K562 (cell line): ENCODE results near the gene DHTKD1. TPM values are rescaled to one million over a fixed set of nuclear protein-coding genes. Genes with fewer than 3 reads are reported as not detected.

Source experiments
- ATAC-seq: fragments of 200-7000 bp; cut with Tn5 transposase; 3 replicates; pipeline ENCODE4 v1.9.1; 2020; ENCODE audit warnings: moderate library complexity
- BruUV-seq: library from RNA; stranded (reverse); fragments of 400-500 nt; replicated peaks from 2 replicates; lab custom pipeline; 2021; lab: Mats Ljungman, UMichigan
- CTCF ChIA-PET: fragments of 300-600 bp; formaldehyde crosslinking; extraction: SDS; loops from one replicate; lab custom pipeline; 2021; ENCODE audit warnings: low intra/inter-chr PET ratio; lab: Yijun Ruan, JAX
- POLR2A ChIA-PET: fragments of 300-600, 350-650 bp; sonication (Branson Sonifier 250); formaldehyde crosslinking; extraction: SDS; loops from one replicate; lab custom pipeline; 2021; ENCODE audit warnings: antibody characterized with exemption, inconsistent platforms; lab: Yijun Ruan, JAX
- DNase-seq, 4 experiments: peaks; one replicate each; pipeline versions ENCODE4 v3.0.0 to v3.0.0-alpha.2; 2011 to 2018; ENCODE audit warnings: low spot score in 3 of 4, mixed read lengths in 3 of 4; ENCODE audit errors: extremely low read depth in 1 of 4
- FAIRE-seq: peaks from 2 replicates; lab custom pipeline; 2011; peaks lifted over from hg19 to GRCh38; lab: Jason Lieb, UNC
- H2AFZ ChIP-seq: 2 replicates; pipeline ENCODE4 v1.6.0; 2011; ENCODE audit warnings: low read depth, low read length, control low read depth, inconsistent platforms
- H3K27ac ChIP-seq: fragments of 200-600 bp; 3 replicates; pipeline ENCODE4 v1.8.0; 2011; ENCODE audit warnings: low read depth, mild to moderate bottlenecking, control low read depth, inconsistent platforms, low read length, moderate library complexity, mixed read lengths; ENCODE audit errors: extremely low read depth
- H3K27me3 ChIP-seq, 2 experiments: fragments of 300-600 bp in 1 of 2; 2 replicates in 1 of 2; 3 replicates in 1 of 2; pipeline versions ENCODE4 v1.6.0 to v1.8.0; 2011; ENCODE audit warnings: inconsistent platforms in 2 of 2, low read length in 2 of 2, mild to moderate bottlenecking in 1 of 2, mixed read lengths in 1 of 2, moderate library complexity in 1 of 2; ENCODE audit not compliant: control insufficient read depth in 2 of 2, insufficient read depth in 2 of 2
- H3K36me3 ChIP-seq: fragments of 300-600 bp; 3 replicates; pipeline ENCODE4 v1.8.0; 2011; ENCODE audit warnings: mild to moderate bottlenecking, low read length, inconsistent platforms; ENCODE audit not compliant: control insufficient read depth, insufficient read depth
- H3K4me1 ChIP-seq, 2 experiments: fragments of 200-600 bp in 1 of 2; replicated peaks in 1 of 2; 2 replicates in 1 of 2; 3 replicates in 1 of 2; pipeline versions ENCODE4 v1.5.1 to v1.8.0; 2011; ENCODE audit warnings: inconsistent platforms in 2 of 2, low read length in 2 of 2, mild to moderate bottlenecking in 1 of 2, mixed read lengths in 1 of 2, moderate library complexity in 1 of 2; ENCODE audit not compliant: control insufficient read depth in 2 of 2, insufficient read depth in 2 of 2
- H3K4me2 ChIP-seq: 2 replicates; pipeline ENCODE4 v1.6.1; 2011; ENCODE audit warnings: low read length, control low read depth, inconsistent platforms, mixed read lengths; ENCODE audit not compliant: insufficient read depth
- H3K4me3 ChIP-seq: fragments of 200-600 bp; sonication (generic), shearing (Covaris generic); 2 replicates; pipeline ENCODE4 v1.5.1; 2016; ENCODE audit warnings: control low read depth, inconsistent platforms
- H3K79me2 ChIP-seq: fragments of 200-600 bp; 3 replicates; pipeline ENCODE4 v1.8.0; 2011; ENCODE audit warnings: low read length, inconsistent platforms; ENCODE audit not compliant: control insufficient read depth, insufficient read depth
- H3K9ac ChIP-seq, 2 experiments: 2 replicates each; pipeline versions ENCODE4 v1.6.0 to v1.6.1; 2011; ENCODE audit warnings: low read depth in 2 of 2, low read length in 2 of 2, control low read depth in 1 of 2, inconsistent platforms in 1 of 2, mild to moderate bottlenecking in 1 of 2, mixed read lengths in 1 of 2; ENCODE audit not compliant: insufficient read depth in 1 of 2
- H3K9me1 ChIP-seq: one replicate; pipeline ENCODE4 v1.6.0; 2011; ENCODE audit warnings: inconsistent platforms, mild to moderate bottlenecking, low read length, moderate library complexity; ENCODE audit not compliant: control insufficient read depth, insufficient read depth
- H3K9me3 ChIP-seq: replicated peaks from 2 replicates; pipeline ENCODE4 v1.5.1; 2011; ENCODE audit warnings: low read depth, low read length, inconsistent platforms; ENCODE audit not compliant: control insufficient read depth, insufficient read depth
- H4K20me1 ChIP-seq: replicated peaks from 2 replicates; pipeline ENCODE4 v1.6.1; 2011; ENCODE audit warnings: low read length, inconsistent platforms, mixed read lengths; ENCODE audit not compliant: control insufficient read depth, insufficient read depth
- ADNP ChIP-seq: fragments of 200-800 bp; sonication (Bioruptor generic); IDR thresholded peaks from 2 replicates; pipeline ENCODE4 v1.6.1; 2016; ENCODE audit warnings: missing genetic modification characterization, missing compliant biosample characterization
- ILF3 ChIP-seq: fragments of 450-650 bp; IDR thresholded peaks from 2 replicates; pipeline ENCODE4 v1.6.1; 2018; ENCODE audit warnings: antibody characterized with exemption, mild to moderate bottlenecking, moderate library complexity, borderline replicate concordance
- XRCC3 ChIP-seq: fragments of 450-650 bp; IDR thresholded peaks from 2 replicates; pipeline ENCODE4 v1.6.1; 2017; ENCODE audit warnings: mild to moderate bottlenecking, moderate library complexity
- ZNF143 ChIP-seq: sonication (generic); formaldehyde crosslinking; IDR thresholded peaks from 2 replicates; pipeline ENCODE4 v1.9.0; 2022; ENCODE audit warnings: mild to moderate bottlenecking, missing genetic modification reagents
- ZNF24 ChIP-seq: fragments of 450-650 bp; IDR thresholded peaks from 2 replicates; pipeline ENCODE4 v1.6.1; 2016
- ZZZ3 ChIP-seq: fragments of 450-650 bp; IDR thresholded peaks from 2 replicates; pipeline ENCODE4 v1.6.1; 2016; ENCODE audit warnings: antibody characterized with exemption, mild to moderate bottlenecking, moderate library complexity
- WGBS: fragments of 100-300 bp; shearing (Covaris generic); methylation state at CpG from one replicate; pipeline ENCODE4 v1.1.6; 2016; ENCODE audit warnings: low coverage, mixed read lengths; ENCODE audit not compliant: insufficient coverage; ENCODE audit errors: missing lambda C conversion rate; 5-methylcytosine and 5-hydroxymethylcytosine counted together
- in situ Hi-C: fragments of 300-500 bp; cut with MboI; formaldehyde crosslinking; loops from 4 replicates; pipeline ENCODE4 v1.15.0; 2018; ENCODE audit warnings: inconsistent platforms, mixed read lengths
- intact Hi-C: fragments of 100-400 bp; cut with micrococcal nuclease; formaldehyde crosslinking; loops from 2 replicates; pipeline ENCODE4 v1.14.2; 2022
- polyA plus RNA-seq, 8 experiments: library from polyadenylated mRNA; depleted of rRNA in 4 of 8; stranded (reverse) in 5 of 8; unstranded in 3 of 8; fragments of >200 nt; fragmentation: Nextera tagmentation in 2 of 8; fragmentation: Illumina TruSeq in 1 of 8; extraction: Ambion mirVana in 2 of 8; extraction: Trizol in 1 of 8; gene quantifications; 2 replicates each; pipeline versions ENCODE4 v1.2.1 to v1.2.3, GENCODE V29; 2011 to 2014; ENCODE audit warnings: inconsistent platforms in 1 of 8, missing spikeins in 1 of 8
- total RNA-seq, 7 experiments: library from RNA; depleted of rRNA in 6 of 7; stranded (reverse); fragments of >200 nt in 6 of 7; fragmentation: Illumina TruSeq in 2 of 7; extraction: Trizol in 2 of 7; gene quantifications; 2 replicates each; pipeline versions ENCODE4 v1.2.1 to v1.2.3, GENCODE V29; 2011 to 2021; ENCODE audit warnings: low replicate concordance in 1 of 7
- TF ChIP-seq, protein P1 (sequence below): sonication (generic); formaldehyde crosslinking; IDR thresholded peaks from 2 replicates; pipeline ENCODE4 v1.4.0; 2020; ENCODE audit warnings: mild to moderate bottlenecking, missing genetic modification reagents
- TF ChIP-seq, protein P2 (sequence below): fragments of 250-450 bp; sonication (Bioruptor Pico); IDR thresholded peaks from 2 replicates; pipeline ENCODE4 v1.8.0; 2022; ENCODE audit warnings: inconsistent platforms
- TF ChIP-seq, protein P3 (sequence below): fragments of 250-450 bp; sonication (Bioruptor Pico); IDR thresholded peaks from 2 replicates; pipeline ENCODE4 v1.8.0; 2021; ENCODE audit warnings: moderate library complexity, mild to moderate bottlenecking, inconsistent platforms

Gene DHTKD1
- total and polyA plus RNA-seq, 9 of the 15 experiments (the other 6 are each of a cell fraction or from before 2014, with no cell fraction given): 3.1 to 19.7 (median 6.8) TPM

DNA sequence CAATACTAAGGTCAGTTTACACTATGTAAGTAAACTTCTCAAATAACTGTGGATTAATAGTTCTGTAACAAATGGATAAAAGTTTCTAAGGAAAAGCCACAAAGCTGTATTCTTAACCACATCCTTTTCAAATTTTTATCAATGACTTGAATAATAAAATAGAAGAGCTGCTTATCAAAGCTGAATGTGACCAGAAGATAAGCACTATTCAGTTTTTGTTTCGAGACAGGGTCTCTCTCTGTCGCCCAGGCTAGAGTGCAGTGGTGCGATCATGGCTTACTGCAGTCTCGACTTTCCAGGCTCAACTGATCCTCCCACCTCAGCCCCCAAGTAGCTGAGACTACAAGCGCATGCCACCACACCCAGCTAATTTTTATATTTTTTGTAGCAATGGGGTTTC is 43.2 kb upstream of the DHTKD1 start:
- ChIA-PET CTCF (no interaction called here), POLR2A (interaction anchor here (0.6 to 2.6 kb wide), 6 partner anchors 8 to 100 kb away, joined by 3 to 20 read pairs (median 3); partner anchors contain the start of gene UPF2)
- in situ Hi-C loops (no loop called here), intact Hi-C loops (no loop called here)
- Histone ChIP-seq H3K27ac (no peak overlapping the region), H3K9me3 (no peaks in the 10 kb centered on the region), H4K20me1 (peaks cover 1% of the 10 kb centered on the region; the same call in 1 of the 2 replicates), H3K4me1 (no peaks in the 10 kb centered on the region; a peak in 1 of 5 replicates), H2AFZ (no peak overlapping the region), H3K79me2 (peaks cover 65% of the 10 kb centered on the region), H3K4me2 (no peak overlapping the region), H3K36me3 (peaks cover 52% of the 10 kb centered on the region), H3K9me1 (no peaks in the 10 kb centered on the region), H3K27me3 (no peaks in the 10 kb centered on the region), H3K9ac (no peak overlapping the region)
- ATAC-seq (no peak), FAIRE-seq (no peak), DNase-seq (no peak)
- BruUV-seq: no TSS peak
- 78% methylated on average over 5 of the region's 5 CpGs for WGBS
- TF ChIP-seq ZZZ3 (no peak), ZNF24 (no peak), ILF3 (no peak), ADNP (tag) (no peak), XRCC3 (no peak), ZNF143 (CRISPR knock-in tag) (no peak)
- TF ChIP-seq, protein P1, sequence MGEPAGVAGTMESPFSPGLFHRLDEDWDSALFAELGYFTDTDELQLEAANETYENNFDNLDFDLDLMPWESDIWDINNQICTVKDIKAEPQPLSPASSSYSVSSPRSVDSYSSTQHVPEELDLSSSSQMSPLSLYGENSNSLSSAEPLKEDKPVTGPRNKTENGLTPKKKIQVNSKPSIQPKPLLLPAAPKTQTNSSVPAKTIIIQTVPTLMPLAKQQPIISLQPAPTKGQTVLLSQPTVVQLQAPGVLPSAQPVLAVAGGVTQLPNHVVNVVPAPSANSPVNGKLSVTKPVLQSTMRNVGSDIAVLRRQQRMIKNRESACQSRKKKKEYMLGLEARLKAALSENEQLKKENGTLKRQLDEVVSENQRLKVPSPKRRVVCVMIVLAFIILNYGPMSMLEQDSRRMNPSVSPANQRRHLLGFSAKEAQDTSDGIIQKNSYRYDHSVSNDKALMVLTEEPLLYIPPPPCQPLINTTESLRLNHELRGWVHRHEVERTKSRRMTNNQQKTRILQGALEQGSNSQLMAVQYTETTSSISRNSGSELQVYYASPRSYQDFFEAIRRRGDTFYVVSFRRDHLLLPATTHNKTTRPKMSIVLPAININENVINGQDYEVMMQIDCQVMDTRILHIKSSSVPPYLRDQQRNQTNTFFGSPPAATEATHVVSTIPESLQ (CRISPR knock-in tag): no peak
- TF ChIP-seq, protein P2, sequence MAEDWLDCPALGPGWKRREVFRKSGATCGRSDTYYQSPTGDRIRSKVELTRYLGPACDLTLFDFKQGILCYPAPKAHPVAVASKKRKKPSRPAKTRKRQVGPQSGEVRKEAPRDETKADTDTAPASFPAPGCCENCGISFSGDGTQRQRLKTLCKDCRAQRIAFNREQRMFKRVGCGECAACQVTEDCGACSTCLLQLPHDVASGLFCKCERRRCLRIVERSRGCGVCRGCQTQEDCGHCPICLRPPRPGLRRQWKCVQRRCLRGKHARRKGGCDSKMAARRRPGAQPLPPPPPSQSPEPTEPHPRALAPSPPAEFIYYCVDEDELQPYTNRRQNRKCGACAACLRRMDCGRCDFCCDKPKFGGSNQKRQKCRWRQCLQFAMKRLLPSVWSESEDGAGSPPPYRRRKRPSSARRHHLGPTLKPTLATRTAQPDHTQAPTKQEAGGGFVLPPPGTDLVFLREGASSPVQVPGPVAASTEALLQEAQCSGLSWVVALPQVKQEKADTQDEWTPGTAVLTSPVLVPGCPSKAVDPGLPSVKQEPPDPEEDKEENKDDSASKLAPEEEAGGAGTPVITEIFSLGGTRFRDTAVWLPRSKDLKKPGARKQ (CRISPR knock-in tag): no peak
- TF ChIP-seq, protein P3, sequence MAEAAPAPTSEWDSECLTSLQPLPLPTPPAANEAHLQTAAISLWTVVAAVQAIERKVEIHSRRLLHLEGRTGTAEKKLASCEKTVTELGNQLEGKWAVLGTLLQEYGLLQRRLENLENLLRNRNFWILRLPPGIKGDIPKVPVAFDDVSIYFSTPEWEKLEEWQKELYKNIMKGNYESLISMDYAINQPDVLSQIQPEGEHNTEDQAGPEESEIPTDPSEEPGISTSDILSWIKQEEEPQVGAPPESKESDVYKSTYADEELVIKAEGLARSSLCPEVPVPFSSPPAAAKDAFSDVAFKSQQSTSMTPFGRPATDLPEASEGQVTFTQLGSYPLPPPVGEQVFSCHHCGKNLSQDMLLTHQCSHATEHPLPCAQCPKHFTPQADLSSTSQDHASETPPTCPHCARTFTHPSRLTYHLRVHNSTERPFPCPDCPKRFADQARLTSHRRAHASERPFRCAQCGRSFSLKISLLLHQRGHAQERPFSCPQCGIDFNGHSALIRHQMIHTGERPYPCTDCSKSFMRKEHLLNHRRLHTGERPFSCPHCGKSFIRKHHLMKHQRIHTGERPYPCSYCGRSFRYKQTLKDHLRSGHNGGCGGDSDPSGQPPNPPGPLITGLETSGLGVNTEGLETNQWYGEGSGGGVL (CRISPR knock-in tag): no peak
- TF ChIP-seq, all 486 proteins: peak for 0
- no peak overlapping the region for H3K4me3 ChIP-seq
